GM21526 (cell line): ENCODE measurements around the gene LRRC74B.
"Not testable (repeated sequence)": the region's sequence is repeated elsewhere in the genome, so short reads cannot be mapped to it uniquely, and the experiment has no call there.

ENCODE experiments used
- ATAC-seq: cut with Tn5 transposase; IDR thresholded peaks from one replicate; pipeline ENCODE4 v1.9.1; 2021; ENCODE audit warnings: moderate library complexity; ENCODE audit not compliant: unreplicated experiment, low FRiP score

The LRRC74B gene

DNA sequence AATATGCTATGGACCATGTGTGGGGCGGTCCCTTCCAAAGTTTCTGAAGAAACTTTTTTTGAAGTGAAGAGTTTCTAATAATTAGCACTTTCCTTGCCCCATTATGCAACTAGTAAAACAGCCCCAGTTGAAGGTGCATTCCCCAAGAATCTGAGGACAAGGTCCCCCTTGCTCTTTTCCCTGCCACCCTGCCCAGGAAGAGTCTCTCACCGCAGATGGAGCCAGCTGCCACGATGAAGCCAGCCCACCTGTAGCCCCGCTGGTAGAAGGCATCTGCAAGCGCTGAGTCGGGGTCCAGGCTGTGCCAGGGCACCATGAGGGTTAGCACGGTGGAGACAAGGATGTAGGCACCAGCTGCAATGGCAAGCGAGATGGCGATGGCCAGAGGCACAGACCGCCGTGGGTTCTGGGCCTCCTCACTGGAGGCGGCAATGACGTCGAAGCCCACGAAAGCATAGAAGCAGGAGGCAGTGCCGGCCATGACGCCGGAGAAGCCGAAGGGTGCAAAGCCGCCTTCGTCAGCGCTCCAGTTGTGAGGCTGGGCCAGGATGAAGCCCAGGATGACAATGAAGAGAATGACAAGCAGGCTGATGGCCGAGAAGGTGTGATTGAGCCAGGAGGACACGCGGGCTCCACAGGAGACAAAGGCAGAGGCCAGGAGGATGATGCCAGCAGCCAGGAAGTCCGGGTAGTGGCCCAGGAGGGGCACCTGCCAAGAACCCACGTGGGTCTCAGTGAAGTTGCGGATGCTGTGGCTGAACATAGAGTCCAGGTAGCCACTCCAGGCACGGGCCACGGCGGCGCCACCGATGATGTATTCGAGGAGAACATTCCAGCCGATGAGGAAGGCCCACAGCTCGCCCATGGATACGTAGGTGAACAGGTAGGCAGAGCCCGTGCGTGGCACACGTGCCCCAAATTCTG is 14.9 kb upstream of the LRRC74B start:
- no peak for ATAC-seq

DNA sequence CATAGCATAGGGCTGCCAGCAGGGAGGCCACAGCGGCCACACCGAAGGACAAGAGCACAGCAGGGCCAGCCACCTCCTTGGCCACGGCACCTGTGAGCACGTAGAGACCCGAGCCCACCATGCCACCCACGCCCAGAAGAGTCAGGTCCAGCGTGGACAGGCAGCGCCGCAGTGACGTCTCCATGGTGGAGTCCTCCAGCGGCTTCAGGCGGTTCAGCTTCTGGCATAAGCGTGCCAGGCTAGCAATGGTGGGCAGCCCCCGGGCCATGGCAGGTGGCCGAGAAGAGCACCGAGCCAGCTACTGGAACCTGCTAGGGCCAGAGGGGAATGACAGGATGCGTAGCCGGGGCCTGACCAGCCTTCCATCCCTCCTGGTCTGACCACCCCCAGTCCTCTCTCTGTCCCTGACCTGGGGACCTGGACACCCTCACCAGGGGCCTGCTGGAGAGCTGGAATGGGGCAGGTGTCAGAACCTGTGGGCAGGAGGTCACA is 14.2 kb upstream of the LRRC74B start:
- no peak for ATAC-seq

DNA sequence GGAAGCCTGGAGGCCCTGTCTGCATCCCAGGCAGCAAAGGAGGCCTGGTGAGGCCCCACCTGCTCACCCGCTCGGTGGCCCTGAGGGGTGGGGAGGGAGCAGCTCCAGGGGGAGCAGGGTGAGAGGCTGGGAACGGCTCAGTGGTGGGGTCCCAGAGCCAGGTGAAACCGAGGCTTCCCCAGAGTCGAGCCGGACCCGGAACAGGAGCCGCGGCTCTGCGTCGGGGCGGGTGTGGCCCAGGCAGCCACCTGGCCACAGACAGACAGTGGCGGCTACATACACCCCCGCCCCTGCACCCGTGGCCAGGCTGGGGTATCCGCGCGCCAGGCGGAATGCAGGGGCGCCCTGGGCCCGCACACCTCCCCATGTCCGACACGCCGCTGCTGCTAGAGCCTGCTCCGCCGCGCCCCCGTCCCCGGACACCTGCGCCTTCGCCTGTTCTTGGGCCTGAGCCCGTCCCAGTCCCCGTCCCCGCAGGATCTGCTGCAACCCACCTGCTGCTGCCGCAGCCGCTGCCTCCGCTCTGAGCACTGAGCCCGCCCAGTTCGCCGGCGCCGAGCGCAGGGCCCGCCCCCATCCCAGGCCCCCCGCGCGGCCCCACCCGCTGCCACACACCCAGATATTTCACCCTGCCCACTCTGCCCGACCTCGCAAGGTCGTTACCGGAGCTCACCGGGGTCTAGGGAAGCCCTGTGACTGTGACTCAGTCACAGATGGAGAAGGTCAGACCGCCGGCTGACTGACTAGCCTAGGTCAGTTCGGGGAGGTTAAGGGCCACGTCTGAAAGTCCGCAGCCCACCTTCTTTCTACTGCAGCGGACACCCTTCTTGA is 13.5 kb upstream of the LRRC74B start, which contains the start of gene SLC7A4:
Gene SLC7A4, minus strand, starts transcription at position 525 of the 831 bp plus-strand sequence. CDS start 749 bp downstream, outside the sequence.
- ATAC-seq: no peak

DNA sequence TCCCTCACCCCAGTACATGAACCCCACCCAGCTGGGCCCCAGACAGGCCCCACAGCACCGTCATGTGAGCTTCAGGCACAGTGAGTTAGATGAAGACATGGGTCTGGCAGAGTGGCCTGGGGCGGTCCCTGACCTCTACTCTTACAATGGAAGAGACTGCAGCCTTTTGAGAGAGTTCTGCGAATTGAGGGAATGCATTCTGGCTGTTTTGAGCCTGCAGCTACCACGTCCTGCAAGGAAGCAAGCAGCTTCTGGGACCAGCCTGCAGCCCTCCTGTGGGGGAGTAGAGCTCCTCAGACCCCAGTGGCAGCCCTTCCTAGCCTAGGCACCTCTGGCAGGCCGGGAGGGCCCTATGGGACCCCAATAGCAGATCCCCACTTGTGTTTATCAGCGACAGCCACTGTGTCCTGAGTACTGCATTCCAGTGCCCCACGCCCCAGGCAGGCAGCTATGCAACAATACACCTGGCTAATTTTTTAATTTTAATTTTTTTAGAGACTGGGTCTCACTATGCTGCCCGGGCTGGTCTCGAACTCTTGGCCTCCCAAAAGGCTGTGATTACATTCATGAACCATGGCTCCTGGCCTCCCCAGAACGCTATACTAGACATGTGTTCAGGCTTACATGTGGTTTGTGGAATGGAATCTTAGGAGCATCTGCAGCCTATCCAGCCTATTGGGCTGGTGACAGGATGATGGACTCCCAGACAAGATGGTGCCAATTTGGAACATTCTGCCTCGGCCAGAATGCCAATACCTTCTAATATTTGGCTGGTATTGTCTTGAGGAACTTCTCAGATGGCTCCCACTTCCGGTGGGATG is 12.7 kb upstream of the LRRC74B start:
- ATAC-seq: no peak

DNA sequence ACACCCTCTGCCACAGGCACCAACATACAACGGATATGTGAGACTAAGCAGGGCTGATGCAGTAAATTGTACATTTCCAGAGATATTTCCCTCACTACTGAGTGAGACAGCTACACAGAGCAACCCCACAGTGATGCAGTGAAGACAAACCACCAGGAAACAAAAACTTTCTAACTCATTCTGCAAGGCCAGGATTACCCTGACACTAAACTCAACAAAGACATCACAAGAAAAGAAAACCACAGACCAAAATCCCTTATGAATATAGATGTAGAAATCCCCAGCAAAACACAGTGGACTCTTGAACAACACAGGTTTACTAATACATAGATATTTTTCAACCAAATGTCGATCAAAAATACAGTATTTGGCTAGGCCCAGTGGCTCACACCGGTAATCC is 11.9 kb upstream of the LRRC74B start:
- ATAC-seq: no peak

DNA sequence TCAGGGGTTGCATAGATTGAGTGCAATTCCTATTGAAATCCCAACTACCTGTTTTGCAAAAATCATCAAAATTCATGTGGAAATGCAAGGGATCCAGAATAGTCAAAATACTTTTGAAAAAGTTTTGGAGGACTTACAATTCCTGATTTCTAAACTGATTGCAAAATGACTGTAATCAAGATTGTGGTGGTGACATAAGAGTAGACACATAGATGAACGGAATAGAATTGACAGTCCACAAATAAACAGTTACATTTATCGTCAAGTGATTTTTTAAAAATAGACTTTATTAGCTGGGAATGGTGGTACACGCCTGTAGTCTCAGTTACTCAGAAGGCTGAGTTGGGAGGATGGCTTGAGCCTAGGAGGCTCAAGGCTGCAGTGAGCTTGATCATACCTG is 10.8 kb upstream of the LRRC74B start:
- no peak for ATAC-seq

DNA sequence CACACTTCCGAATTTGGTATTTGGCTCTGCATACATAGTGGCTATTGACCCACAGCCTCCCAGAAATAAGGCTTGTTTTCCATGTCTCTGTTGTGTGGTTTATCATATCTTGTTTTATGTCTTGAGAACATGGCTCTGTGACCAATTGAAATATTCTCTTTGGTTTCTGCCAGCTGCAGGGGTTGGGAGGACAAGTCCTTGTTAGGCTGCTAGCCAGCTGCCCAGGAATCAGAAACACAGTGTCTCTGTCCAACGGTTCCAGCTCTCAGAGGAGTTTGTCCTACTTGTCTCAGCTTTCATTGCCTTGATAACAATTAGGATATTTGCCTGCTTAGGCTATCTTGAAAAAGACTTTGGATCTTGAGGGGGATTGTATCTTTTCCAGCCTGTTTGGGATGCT is 7.3 kb upstream of the LRRC74B start:
- ATAC-seq: no peak

DNA sequence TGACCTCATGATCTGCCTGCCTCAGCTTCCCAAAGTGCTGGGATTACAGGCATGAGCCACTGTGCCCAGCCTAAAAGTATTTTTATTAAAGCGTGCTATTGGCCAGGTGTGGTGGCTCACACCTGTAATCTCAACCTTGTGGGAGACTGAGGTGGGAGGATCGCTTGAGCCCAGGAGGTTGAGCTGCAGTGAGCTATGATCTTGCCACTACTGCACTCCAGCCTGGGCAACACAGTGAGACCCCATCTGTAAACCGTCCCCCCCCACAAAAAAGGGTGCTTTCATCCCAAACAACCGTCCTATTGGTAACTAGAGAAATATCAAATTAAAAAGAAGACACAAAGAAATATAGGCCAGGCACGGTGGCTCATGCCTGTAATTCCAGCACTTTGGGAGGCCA is 6.6 kb upstream of the LRRC74B start:
- ATAC-seq: not testable (repeated sequence)

DNA sequence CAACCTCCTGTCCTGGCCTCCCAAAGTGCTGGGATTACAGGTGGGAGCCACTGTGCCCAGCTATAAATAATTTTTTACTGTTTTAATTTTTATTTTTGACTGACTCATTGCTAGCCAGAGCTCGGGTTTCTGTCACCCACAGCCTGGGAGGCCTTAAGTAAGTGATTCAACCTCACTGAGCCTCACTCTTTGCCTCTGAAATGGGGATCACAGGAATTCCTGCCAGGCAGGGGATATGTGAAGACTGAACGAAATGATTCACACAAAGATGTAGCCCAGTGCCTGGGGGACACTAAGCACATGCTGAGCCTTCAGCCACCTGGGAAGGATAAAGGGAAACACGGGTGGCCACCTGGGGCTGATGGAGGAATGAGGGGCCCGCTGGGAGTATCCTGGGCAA is 3.8 kb upstream of the LRRC74B start:
- no peak for ATAC-seq

DNA sequence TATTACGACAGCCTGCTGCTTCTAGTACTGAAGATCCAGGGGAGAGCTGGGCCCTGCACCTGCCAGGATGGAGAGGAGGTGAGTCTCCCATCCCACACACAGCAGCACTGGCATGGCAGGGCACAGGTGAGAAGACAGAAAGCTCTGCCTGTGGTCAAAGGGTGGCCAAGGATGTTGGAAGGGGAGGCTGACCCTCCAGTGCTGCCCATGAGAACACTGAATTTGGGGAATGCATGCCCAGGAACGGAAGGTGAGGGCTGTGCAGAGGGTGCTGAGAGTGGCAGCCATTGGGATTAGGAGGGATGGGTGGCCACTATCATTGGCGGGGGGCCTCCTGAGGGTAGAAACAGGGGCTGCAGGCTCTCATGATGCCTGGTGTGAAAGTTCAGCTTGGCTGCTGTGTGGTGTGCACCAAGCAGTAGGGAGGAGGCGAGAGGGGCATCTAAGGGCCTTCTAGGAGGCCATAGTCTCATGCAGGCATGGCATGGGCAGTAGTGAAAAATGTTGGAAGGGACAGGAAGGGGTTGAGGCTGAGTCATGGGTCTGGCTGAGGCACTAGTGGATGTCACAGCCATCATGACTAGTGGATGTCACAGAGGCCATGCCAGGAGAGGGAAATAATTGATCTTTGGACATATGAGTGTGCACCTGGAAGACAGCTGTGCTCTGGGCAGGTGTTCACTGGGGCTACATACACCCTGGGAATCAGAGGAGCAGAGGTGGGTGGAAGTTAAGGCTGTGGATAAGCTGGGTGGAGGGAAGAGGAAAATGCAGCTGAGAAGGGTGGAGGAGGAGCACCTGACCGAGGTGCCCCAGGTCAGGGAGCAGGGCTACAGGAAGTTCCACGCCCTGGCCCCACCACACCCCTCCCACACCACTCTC is 2.5 kb upstream of the LRRC74B start:
- ATAC-seq: no peak

DNA sequence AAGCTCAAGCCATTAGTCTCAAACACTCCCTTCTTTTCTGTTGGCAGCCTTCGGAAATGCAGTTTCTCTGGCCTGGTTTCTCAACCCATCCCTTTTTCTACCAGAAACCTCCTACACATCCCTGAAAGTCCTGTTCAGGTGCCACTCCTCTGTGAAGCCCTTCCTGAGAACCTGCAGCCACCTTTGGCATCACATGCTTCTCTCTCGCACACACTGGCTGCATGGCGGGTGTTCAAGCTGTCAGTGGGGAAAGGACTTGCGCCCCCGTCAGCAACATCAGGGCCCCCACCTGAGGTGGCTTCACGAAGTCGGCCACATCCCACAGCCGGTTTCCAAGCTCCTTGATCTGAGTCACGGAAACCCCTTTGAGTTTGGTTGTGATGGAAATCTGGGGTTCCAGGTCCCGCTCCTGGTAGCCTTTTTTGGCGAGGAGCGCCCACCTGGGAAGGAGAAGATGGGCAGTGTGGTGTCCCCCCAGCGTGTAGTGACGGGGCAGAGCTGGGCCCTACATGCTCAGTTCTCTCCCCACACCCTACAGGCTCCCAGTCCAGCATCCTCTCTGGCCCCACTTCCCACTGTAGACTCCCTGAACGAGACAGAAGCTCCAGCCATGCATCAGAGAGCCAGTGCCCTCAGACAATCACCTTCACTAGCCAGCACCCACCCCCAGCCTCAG is 1.7 kb upstream of the LRRC74B start:
- ATAC-seq: no peak

DNA sequence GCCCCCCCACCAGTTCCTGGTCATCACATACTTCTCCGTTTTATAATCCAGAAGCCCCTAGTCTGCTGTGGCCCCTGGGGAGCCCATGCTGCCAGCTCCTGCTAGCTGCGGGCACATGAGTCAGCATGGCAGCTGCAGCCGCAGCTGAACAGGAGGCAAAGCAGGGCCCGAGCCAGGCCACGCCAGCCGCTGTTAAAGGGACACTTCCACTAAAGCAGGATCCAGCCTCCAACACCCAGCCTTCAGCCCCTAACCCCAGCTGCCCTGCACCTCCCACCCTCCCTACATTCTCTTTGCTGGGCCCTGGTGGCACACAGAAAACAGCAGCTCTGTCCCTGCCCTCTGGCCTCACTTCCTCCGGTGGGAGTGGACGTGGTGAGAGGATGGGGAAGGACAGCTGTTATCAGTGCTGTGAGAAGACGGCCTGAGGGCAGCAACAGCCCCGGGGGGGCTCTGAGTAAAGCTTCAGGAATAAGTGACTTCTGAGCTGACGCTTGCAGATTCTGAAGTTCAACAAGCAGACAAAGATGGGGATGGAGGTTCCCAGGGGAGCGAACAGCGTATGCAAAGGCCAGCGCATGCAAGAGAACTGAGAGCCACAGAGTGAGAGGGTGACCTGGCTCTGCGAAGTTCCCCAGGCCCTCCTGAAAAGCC is 688 bp upstream of the LRRC74B start:
- no peak for ATAC-seq

DNA sequence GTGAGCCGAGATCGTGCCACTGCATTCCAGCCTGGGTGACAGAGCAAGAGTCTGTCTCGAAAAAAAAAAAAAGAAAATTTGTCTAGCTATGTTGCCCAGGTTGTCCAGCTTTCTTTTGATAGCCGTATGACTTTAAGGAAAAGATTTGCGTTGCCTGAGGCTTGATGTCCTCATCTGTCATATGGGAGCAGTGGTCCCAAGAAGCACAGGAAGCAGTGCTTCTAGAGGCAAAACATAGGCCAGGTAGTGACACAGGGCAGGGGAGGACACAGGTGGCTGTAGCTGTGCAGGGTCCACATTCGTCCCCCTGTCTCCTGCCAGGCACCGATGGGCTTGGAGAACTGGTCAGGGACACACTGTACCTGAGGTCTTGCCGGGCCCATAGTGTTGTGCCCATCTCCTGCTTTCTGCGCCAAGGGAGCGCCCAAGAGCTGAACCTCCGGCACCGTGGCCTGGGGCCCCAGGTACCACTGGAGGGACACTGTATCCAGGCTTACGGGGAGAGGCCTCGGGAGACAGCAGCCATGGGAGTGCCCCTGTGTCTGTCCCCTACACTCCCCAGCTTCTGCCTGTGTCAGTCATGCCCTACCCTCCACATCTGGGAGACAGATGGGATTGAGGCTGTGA is 1.4 kb downstream of the LRRC74B start:
- no peak for ATAC-seq

DNA sequence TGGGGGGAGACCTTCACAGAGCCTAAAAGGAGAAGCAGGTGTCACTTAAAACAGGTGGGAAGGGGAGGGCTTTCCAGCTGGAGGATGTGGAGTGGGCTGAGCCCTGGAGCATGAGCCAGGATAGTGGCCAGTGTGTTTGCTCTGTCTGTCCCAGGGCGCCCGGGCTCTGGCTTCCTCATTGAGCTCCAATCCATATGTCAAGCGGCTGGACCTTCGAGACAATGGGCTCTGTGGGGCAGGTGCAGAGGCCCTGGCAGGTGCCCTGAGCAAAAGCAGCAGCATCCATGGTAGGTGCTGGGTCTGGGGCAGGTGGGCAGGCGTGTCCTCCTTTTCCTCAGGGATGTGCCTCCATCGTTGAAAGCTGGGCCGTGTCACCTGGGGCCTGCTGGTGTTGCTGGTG is 2.0 kb downstream of the LRRC74B start:
- ATAC-seq: no peak

DNA sequence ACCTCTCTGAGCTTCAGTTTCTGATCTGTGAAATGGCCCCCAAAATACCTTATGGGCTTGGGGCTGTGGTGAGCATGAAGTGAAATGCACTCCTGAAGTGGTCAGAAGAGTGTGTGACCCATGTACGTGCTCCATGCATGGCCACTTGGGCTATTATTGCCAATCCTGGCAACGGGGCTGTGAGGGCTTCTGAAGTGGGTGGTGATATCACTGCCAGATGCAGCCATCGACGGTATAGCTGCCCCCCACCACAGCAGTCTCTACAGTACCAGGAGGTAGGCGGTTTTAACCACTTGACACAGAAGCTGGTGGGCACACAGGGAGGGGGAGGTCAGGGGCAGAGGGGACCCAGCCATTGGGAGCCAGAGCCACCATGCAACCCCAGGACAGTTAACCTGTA is 2.7 kb downstream of the LRRC74B start:
- not testable (repeated sequence) for ATAC-seq

DNA sequence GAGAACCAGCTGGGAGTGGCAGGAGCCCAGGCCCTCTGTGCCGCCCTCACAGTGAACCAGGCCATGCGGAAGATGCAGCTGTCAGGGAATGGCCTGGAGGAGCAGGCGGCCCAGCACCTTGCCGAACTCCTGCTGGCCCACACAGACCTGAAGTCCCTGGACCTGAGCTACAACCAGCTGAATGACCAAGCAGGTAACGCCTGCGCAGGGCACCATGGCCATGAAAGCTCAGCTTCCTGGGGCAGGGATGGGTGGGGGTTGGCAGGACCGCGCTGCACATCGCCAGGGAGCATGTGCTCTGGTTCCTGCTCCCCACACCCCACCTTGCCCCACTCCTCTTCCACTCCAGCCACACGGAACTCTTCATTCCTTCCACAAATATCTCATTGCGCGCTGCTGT is 3.2 kb downstream of the LRRC74B start:
- ATAC-seq: not testable (repeated sequence)

DNA sequence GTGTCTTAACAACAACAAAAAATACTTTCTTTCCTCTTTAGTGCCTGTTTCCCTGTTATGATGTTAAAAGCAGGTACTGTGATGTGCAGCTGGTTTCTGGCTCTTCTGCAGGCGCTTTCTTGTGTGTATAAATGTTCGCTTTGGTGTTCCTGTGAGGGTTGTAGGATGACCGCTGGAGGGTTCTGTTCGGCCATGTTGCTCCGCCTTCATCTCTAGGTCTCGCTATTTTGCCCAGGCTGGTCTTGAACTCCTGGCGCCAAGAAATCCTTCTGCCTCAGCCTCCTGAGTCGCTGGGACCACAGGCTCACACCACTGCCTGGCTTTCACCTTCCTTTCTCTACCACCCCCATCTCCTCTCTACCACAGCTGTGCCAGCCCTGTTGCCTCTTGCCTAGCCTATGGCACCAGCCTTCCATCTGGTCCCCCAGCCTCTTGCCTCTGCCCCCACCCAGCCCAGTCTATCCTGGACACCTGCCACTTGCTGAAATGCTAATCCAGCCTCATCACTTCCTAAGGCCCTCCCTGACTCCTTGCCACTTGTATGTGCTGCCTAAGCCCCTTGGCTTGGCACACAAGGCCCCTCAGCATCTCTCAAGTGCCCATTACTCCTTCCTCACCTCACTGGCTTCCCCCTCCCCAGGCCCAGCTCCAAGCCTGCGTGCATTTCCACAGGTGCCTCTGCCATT is 5.5 kb downstream of the LRRC74B start:
- no peak for ATAC-seq
